GM12874 (cell line): Measurements from ENCODE around the gene METRN.

ENCODE experiments used
- TF ChIP-seq, protein P1 (sequence below): IDR thresholded peaks from 2 replicates; pipeline ENCODE4 v1.5.1; 2011; ENCODE audit warnings: low read depth, mild to moderate bottlenecking, control low read depth, low read length, moderate library complexity; ENCODE audit not compliant: insufficient read depth

METRN gene

DNA sequence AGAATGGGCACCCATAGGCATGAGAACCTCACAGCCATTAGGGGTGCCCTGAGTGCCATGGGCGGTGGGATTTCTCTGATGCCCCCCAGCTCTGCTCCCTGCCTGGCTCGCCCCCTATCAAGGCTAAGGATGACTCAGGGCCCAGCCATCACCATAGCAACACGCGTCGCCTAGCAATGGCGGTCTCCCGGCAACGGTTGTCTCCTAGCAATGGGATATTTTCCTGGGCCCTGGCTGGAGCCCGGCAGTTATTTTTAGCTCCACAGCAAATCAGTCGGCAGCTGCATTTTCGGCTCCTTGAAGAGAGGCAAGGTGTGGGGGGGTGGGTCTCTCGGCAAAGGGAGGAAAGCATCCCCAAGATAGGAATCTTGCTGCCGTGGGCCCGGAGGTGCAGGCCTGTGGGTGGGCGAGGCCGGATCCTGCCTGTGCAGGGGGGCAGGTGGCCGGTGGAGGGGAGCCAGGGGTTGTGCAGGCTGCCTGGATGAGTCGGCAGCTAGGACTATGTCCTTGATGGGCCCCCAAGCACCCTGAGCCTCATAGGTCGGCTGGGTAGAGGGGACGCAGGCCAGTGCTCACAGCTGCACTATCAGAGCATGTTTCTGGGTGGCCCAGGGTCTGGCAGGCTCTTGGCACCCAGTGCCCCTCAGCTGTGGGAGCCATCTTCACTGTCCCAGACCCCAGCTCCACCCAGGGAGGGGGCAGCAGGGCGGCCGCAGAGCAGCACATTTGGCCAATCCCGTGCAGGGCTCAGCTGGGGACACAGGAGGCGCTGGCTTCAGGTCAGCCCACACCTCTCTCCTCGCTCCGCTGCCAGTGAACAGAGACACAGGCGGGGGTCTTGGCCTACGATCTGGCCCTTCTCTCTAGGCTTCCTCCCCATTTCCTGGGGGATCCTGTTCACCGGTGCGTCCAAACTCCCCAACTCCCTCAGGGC is 5.1 kb upstream of the METRN start:
- TF ChIP-seq, protein P1, sequence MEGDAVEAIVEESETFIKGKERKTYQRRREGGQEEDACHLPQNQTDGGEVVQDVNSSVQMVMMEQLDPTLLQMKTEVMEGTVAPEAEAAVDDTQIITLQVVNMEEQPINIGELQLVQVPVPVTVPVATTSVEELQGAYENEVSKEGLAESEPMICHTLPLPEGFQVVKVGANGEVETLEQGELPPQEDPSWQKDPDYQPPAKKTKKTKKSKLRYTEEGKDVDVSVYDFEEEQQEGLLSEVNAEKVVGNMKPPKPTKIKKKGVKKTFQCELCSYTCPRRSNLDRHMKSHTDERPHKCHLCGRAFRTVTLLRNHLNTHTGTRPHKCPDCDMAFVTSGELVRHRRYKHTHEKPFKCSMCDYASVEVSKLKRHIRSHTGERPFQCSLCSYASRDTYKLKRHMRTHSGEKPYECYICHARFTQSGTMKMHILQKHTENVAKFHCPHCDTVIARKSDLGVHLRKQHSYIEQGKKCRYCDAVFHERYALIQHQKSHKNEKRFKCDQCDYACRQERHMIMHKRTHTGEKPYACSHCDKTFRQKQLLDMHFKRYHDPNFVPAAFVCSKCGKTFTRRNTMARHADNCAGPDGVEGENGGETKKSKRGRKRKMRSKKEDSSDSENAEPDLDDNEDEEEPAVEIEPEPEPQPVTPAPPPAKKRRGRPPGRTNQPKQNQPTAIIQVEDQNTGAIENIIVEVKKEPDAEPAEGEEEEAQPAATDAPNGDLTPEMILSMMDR = no peak

DNA sequence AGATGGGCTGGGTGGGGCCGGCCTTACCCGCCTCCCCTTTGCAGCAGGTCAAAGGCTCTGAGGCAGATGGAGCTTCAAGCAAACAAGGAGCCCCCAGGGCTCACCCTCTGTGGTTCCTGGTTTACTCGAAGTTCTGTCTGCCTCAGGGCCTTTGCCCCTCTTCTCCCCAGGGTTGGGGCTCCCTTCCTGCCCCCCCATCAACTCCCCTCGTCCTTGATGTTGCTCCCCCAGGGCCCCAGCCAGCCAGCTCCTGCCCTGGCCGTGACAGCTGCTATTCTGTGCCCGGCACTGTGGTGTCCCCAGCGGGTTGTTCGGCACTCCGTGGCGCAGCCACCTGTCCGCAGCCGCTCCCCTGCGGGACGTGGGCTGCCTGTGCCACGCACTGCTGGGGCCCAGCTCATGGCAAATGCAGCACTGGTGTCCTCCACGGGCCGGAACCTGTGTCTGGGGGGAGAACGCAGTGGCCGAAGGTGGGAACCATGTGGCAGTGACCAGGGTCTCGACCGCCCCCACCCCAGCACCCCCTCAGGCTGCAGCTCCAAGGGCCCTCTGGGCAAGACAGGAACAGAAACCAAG is 4.3 kb upstream of the METRN start:
- TF ChIP-seq, protein P1 = no peak

DNA sequence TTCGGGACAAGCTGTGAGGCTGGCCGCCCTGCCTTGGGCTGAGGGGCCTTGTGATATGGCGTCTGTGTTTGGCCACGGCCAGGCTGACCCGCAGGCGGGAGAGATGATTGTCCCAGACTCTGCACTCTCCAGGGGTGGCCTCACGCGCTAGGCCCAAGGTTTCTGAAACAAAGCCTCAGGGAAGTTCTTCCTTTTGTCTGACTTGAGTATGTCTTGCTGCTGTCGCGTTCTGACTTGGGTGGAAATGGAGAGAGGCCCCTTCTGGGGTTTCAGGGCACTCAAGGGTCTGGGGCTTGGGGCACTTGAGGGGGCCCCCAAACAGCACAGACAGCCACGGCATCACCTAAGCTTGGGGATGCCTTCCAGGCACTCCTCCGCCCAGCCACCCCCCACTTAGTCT is 3.8 kb upstream of the METRN start:
- TF ChIP-seq, protein P1 = no peak

DNA sequence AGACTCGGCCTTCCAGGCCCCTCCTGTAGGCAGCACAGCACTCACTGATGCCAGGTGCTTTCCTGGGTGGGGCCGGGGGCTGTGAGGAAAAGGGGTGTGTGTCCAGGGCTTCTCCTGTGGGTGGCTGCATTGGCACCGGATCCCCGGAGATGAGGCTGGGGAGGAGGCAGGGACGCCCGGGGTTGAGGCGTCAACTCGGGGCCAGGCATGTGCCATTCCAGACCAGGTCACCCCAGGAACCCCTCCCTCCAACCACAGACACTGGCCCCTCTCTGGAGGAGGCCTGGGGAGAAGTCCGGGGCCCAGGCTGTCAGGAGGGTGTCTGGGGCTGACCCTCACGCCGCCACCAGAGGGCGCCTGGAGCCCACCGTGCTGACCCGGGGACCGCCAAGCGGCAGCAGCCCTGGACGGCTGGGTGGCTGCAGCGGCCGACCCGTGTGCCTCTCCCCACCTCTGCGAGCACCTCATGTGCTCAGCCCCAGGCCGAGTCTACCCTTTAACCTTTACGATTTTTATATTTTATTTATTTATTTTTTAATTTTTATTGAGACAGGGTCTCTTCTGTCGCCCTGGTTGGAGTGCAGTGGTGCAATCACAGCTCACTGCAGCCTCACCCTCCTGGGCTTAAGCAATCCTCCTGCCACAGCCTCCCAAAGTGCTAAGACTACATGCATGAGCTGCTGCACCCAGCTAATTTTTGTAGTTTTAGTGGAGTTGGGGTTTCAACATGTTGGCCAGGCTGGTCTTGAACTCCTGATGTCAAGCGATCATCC is 3.2 kb upstream of the METRN start:
- TF ChIP-seq, protein P1 = peak; percentile 99

DNA sequence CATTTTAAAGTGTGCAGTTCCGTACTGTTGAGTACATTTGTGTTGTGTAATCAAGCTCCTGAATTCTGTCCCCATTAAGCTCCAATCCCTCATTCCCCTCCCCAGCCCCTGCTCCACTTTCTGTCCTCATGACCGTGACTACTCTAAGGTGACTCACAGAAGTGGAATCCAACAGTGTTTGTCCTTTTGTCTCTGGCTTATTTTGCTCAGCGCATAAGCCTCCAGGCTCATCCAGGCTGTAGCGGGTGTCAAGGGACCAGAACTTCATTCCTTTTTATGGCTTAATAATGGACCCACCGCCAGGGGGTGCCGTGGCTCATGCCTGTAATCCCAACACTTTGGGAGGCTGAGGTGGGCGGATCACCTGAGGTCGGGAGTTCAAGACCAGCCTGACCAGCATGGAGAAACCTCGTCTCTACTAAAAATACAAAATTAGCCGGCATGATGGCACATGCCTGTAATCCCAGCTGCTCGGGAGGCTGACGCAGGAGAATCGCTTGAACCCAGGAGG is 2.1 kb upstream of the METRN start:
- TF ChIP-seq, protein P1 = peak; percentile 38; the same call in 1 of the 2 replicates

DNA sequence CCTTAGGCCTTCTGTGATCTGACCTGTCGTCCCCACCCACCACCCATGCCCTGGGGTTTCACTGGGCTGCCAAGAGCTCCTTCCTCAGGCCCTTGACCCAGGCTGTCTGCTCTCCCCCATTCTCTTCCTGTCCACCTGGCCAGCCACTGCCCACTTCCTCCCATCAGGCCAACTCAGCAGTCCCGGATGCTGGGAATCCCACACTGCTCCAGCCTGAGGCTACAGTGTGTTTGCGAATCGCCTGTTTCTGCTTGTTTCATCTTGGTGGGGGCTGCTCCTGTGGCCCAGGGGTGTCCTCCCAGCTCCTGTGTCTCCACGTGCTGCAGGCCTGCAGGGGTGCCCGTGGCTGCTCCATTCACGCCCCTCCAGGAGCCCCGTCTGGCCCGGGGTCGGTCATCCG is 839 bp upstream of the METRN start:
- TF ChIP-seq, protein P1 = no peak
